Measurements from ENCODE around the gene PRKAR1B.

Gene PRKAR1B

DNA sequence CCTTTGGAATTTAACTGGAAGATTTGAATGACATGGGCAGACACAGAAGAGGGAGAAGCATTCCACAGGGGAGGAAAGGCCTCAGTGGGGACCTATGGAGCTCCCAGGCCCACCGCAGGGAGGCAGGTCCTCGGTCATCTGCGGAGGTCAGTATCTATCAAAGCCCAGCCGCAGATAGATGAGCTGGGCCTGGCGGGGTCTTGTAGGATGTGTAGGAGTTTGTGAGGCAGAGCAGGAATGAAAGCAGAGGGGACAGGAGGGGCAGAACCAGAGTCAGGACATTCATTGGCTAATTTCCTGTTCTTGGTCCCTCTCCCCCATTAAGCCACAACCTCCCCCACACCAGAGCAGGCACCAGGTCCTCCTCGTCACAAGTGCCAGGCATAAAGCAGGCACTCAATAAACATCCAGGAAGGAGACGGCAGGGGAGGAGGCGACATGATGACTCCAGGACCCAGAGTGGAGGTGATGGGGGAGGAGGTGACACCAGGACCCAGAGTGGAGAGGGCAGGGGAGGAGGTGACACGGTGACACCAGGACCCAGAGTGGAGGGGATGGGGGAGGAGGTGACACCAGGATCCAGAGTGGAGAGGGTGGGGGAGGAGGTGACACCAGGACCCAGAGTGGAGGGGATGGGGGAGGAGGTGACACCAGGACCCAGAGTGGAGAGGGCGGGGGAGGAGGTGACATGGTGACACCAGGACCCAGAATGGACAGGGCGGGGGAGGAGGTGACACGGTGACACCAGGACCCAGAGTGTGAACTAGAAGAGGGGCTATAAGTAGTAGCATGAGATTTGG is 123.7 kb downstream of the PRKAR1B start:
- no peak for DNase-seq (ENCODE audit: low spot score)

DNA sequence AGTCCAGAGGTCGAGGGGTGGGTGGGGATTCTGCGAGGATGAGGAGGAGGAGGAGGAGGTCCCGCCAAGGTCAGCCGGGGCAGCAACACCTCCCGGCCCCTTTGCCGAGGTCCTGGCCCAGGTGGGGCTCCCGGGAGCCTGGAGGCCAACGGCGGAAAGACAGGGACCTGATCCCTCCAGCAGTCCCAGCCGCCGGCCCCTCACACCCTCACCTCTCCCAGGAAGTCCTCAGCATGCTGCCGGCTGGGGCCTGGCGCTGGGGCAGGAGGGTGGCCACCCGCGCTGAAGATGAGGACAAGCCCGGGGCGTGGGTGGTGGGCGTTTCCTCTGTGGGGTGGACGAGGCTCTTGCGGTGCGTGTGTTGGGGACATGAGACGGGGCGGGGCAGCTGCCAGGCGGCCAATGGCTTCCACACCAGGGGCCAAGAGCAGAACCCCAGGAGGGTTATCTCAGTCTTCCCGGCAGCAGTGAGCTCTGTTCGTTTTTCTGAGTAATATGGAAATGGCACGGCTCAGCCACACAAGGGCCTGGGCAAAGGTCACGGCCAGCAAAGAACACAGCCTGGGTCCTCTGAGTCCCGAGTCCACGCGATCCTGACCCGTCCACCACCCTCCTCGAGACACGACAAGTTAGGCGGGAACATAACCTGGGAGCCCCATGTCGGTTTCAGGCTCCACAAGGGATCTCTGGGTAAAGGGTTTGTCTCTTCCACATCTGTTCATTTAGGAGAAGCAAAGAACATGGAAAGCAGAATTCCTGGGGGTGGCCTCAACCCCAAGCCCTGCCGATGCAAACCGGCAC is 124.5 kb downstream of the PRKAR1B start:
- DNase-seq (ENCODE audit: low spot score): no peak

DNA sequence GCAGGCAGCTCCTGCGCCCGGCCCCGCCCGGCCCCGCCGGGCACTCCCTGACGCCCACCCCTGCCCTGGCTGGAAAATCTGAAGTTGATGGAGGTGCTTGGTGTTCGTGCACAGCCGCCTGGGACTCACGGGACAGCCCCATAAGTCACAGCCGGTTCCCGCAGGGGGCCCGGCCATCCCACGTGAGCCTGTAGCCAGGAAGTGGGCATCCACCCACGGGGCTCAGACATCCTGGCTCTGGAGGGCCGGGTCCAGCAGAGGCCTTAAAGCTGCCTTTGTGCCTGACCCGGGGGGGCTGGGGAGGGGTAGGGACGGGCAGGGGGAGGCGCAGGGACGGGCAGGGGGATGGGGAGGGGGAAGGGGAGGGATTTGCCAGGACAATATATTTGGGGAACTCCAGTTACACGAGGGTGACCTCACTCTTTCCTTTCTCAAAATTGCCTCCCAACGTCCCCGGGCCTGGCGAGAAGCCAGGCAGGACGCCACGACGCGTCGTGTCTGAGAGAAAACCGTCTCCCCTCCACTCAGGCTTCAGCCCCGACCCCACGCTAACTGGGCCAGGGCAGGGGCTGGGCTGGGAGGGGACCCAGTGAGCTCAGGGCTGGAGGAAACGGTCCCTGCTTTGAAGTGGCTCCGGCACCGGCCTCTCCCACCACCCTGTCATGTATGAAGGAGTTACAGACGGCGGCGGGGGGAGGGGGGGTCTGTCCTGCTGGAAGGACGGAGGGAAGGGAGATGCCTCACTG is 125.3 kb downstream of the PRKAR1B start:
- DNase-seq (ENCODE audit: low spot score): peak; percentile 40

DNA sequence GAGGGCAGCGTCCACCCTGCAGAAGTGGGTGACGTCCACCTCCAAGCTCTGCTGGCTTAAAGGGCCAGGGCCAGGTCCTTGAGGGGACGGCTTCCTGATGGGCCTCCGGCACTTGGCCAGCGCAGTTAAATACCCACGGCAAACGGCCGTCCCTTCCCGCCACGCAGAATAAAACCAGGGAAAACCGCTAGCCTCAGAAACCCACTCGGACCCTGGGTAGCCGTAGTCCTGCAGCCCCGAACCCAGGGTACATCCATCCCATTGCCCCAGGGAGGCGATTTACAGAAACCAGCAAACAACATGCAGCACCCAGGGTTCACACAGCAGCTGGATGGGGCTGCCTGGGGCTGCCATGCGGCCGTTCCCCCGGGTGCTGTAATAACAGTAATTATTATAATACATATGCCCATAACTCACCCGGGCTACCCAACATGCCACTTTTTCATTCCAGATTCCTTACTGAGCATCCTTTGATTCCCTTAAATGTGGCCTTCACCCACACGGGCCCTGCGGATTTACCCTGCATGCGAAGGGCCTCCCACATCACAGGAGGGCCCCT is 126.0 kb downstream of the PRKAR1B start:
- DNase-seq (ENCODE audit: low spot score): no peak

DNA sequence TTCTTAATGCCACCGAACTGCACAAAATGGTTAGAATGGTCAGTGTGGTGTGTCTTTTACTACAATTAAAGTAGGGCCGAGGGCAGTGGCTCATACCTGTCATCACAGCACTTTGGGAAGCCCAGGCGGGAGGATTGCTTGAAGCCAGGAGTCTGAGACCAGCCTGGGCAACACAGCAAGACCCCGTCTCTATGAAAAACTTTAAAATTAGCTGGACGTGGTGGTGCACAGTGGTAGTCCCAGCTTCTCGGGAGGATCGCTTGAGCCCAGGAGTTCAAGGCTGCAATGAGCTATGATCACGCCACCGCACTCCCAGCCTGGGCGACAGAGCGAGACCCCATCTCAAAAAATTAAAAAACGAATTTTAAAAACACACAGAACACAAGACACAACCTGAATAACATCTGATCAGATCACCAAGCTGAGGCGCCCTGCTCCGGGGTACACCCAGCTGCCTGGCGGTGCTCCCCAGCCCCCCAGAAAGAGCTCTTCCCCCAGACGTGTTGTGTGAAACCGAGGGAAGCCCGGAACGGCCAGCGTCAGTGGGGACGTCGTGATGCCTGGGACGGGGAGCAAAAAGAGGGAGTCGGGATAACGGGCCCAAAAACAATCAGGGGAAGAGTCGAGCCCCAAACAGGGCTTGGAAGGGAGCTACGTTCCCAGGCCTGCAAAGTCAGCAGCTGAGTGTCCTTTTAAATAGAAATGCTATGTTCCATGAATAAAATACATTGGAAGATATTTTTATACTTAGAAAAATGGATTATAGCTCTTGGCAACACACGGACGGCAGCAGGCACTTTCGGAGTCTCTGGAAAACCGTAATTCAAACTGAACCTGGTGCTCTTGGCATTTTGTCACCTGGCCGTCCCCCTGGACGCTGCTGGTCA is 126.7 kb downstream of the PRKAR1B start:
- DNase-seq (ENCODE audit: low spot score): no peak

DNA sequence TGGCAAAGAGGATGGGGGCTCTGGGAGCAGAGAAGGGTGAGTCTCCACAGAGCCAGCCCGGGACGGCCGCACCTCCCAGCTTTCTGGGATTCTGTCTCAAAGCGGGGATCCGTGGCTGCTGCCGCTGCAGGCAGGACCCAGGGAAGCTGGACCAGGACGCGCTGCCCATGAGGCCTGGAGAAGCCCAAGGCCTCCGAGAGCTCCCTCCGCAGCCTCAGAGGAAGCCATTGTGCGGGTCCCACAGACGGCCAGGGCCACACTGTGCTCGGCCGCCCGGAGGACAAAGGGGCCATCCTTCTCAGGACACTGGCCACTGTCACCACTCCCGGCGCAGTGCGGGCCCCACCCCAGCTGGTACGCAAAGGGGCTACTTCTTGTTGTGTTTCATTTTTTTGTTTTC is 128.2 kb downstream of the PRKAR1B start:
- DNase-seq (ENCODE audit: low spot score): no peak

DNA sequence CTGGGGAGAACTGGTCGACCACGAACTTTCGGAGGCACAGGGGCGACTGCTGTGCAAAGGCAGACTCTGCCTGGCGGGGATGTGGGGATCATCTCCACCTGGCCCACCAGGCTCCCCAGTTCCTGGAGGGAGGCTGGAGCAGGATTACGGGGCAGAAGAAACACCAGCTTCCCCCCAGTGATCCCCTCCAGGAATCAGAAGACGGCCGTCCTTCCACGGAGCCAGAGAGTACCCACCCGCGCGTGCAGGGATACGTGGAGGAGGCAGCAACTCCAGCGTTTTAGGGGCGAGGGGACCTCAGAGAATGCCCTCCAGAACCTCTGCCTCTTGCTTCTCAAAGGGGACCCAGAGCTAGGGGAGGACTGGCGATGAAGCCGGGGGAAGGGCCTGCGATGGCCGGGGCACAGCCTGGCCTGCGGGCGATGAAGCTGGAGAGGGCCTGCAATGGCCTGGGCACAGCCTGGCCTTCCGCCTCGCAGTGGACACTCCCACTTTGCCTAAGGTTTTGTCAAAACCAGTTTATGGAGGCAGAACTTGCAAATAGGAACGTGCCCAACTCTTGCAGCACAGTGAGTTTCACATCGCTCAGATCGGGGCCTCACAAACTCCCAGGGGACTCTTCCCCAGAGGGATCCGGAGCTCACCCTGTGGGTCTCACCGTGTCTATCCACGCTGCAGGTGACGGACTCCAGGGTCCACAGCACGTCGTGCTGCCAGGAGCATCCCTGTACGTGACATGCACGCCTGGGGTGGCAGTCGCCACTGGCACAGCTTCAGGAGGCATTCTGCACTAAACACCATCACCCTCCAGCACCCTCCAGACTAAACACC is 129.5 kb downstream of the PRKAR1B start:
- no peak for DNase-seq (ENCODE audit: low spot score)

DNA sequence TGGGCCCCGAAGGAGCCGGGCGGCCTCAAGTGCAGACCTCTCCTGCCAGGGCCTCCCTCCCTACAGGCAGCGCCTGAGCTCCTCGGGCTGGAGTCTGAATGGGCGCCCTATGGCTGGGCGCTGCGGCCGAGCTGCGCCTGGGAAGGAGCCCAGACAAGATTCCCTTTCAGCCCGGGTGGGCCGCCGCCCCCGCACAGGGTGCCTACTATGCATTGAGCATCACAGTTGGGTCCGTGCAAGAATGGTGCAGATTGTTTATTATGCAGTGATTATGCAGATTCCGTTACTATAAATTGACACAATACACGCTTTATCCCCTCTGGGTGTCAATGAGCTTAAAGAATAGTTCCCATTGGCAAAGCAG is 130.3 kb downstream of the PRKAR1B start:
- DNase-seq (ENCODE audit: low spot score): no peak

DNA sequence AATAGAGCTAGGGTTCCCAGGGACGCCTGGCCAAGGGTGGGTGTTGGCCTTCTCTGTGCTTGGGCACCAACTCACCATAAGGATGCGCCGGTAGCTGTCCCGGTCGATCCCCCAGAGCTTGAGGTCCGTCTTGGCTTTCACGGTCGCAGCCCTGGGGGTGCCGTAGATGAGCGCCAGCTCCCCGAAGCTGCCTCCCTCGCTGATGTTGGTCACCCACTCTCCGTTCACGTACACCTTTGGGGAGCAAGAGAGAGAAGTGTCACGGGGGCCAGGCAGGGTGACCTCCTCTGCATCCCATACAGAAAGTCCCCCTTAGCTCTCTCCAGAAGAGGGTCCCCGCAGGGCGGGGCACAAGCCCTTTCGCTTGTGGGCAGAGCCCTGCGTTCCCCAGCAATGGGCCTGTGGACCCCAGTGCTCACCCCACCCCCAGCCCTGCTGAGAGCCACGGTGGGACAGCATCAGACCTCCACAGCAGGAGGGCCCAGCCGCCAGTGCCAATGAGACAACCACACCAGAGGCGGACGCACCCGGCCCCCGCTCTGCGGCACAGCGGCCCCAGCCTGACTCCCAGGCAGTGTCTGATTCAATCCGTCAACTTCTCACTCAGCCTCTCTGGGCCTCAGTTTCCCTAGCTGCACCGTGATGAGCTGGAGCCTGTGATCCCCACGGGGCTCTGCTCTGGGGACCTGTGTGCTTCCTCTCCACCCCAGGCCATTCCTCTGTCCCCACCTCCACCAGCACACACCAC is 130.8 kb downstream of the PRKAR1B start:
- DNase-seq (ENCODE audit: low spot score): no peak

DNA sequence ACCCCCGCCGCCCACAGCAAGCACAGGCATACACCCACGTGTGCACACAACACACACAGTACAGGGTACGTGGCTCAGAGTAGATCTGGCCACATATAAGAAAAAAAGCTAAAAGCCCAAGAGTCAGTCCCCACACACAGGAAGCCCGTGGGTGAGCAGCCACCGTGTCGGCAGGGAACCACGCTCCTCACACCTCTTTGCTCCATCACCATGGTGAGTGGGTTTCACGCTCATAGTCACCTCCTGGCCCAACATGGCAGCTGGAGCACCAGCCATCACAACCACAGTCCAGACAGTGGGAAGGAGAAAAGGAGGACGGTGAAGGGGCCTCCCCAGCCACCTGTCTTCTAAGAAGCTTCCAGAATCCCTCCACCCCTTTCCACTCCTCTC is 131.5 kb downstream of the PRKAR1B start:
- no peak for DNase-seq (ENCODE audit: low spot score)

DNA sequence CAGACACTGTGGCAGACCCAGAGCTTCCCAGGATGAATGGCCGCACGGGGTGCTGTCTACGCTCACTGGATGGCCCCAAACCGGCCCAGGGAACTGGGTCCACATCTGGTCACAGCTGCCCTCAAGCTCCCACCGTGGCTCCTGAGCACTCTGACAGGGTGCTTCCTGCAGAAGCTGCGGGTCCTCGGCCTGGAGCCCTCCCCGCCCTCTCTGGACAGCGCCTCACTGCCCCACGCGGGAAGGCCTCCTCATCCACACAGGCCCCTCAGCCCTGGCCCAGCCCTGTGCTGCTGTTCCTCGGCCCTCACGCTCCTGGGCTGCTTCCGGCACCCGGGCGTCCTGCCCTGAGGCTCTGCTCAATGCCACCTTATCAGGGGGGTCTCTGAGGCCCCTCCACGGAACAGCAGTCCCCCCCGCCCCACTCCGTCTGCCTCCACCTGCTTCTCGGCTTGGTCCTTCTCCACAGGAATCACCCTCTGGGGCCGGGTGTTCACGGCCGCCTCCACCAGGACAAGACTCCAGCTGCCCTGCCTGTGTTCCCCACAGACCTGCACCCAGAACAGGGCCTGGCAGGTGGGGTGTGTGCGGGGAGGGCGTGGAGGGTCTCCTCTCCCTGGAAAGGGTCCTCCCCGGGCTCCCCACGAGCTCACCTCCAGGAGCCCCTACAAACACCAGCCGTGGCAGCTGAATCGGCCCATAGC is 132.0 kb downstream of the PRKAR1B start:
- no peak for DNase-seq (ENCODE audit: low spot score)

DNA sequence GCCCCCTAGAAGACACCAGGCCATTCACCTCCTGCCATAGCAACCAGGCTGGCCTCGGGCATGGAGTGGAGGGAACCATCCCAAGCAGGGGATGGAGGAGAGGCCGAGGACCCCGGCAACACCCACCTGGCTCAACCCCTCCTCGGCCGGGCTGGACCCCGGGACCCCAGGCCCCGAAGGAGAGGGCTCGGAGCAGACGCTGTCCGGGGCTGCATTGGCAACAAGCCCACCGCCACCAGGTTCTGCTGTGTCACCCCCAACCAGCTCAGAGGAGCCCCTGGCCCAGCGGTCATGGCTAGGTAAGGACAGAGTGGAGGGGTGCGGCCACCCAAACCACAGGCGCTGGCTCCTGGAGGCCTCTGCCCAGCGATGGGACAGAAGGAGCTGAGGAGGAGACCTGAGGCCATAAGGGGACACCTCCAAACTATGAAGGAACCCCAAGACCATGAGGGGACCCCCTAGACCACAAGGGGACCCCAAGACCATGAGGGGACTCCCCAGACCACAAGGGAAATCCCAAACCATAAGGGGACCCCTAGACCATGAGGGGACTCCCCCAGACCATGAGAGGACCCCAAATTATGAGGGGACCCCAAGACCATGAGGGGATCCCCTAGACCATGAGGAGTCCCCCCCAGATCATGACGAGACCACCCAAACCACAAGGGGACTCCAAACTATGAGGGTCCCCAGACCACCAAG is 132.7 kb downstream of the PRKAR1B start:
- DNase-seq (ENCODE audit: low spot score): no peak

DNA sequence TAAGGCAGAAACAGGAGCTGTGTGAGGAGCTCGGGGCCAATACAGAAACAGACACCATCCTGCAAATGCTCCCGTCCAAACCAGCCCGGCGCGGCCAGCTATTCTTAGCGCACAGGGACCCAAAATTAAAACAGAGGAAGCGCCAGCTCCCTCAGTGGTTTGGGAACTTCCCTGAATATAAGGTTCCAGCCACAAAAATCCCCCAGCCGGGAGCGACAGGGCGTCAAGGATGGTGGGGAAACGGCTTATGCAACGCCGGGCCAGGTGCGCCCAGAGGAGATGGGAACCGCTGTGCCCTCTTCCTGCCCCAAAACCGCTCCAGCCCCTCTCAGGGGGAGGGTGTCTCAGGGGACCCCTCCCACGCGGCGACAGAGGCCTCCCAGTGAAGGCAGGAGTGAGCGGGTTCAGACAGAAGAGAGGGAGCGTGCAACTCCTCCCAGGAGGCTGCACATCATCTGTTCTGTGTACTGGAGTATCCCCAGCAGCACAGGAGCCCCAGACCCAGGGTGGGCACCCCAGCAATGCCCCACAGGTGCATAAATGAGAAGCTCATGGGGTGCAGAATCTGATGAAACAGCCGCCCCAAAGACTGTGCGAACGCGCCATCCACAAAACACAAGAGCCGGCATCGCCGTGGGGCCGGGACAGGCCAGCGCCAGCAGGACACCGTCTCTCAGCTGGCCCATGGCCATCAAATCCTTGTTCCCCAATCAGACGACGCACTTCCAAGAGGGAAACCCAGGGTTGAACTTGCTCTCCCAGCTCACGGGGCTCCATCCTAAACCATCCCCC is 133.6 kb downstream of the PRKAR1B start:
- DNase-seq (ENCODE audit: low spot score): no peak

DNA sequence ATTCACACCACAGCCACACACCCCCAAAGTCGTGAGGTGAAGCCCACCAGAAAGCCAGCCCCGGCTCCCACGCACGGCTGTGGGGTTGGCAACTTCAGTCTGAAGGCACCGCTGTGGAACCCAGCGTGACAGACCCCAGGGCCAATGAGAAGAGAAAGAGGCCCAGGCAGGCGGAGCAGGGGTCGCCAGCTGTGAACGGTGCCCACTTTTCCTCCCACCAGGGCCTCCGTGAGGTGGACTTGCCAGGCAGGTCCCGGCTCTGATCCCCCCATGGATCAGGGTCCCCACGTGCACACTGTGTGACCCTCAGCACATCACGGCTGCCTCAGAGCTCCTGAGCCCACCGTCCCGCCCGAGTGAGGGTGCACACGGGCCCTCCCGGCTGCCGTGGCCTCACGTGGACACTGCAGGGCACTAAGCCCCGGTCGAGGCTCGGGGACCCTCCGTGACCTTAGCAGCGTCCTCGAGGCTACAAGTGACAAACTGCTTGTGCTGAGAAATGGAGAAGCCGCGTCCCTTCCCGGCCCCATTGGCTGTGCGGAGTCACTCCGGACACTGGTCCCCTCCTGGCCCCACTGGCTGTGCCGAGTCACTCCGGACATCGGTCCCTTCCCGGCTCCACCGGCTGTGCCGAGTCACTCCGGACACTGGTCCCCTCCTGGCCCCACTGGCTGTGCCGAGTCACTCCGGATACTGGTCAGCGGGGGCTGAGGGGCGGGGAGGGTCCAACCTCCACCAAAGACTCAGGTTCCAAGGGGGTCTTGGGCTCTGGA is 135.0 kb downstream of the PRKAR1B start:
- DNase-seq (ENCODE audit: low spot score): no peak

DNA sequence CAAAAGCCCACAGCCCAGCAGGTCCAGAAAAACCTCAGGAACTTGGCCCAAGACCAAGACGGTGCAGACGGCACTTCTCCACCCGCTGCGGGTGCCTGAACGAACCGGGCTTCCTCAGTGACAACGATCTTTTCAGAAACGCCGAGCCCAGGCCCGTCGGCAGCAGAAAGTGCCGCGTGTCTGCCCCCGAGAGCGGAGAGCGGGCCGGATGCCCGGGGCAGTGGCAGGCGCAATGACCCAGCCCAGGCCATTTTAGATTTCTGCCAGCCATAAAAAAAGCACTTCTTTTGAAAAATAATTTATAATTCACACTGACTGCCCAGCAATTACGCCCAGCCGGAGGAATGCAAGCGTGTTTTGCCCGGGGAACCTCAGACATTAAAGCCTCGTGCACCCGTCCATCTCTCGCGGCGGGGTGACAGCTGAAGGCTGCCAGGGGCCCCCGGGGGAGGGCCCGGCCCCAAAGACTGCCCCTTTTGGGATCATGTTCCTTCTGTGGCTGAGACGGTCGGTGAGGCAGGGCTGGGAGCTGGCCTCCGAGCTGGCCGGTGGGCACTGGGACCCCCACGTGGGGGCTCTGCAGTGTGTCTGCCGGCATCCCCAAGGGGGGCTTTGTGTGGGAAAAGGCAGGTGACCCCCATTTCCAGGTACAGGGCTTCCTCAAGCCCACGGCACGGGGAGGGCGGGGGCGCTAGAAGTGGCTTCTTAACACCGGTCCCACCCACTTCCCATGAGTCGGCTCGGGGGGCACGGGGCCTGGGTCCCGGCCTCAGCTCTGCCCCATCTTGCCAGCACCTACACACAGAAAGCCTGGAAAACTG is 136.1 kb downstream of the PRKAR1B start:
- peak; percentile 49 for DNase-seq (ENCODE audit: low spot score)
